Gastrocnemius medialis (tissue), 4 donors: ENCODE measurements around the gene C1QC. TPM values are rescaled to one million over a fixed set of nuclear protein-coding genes. Genes with fewer than 3 reads are reported as not detected.

Experiments used
- ATAC-seq, 2 donors: fragments of 150-250 bp; one replicate each; pipeline ENCODE4 v1.9.1; 2016
- DNase-seq, 2 donors: peaks; one replicate each; pipeline ENCODE4 v3.0.0-alpha.2; 2019
- H3K27ac ChIP-seq, 4 donors: fragments of 200-600 bp; sonication (generic); 1 replicate in 1 of 4; 2 replicates in 3 of 4; pipeline ENCODE4 v1.5.1; 2016 to 2018; ENCODE audit warnings: mild to moderate bottlenecking in 2 of 4, moderate library complexity in 1 of 4
- H3K27me3 ChIP-seq, 3 donors: fragments of 200-600 bp; sonication (generic) in 2 of 3; 1 replicate in 1 of 3; 2 replicates in 2 of 3; pipeline versions ENCODE4 v1.5.1 to v1.6.0; 2016 to 2019; ENCODE audit warnings: mild to moderate bottlenecking in 1 of 3, moderate library complexity in 1 of 3
- H3K36me3 ChIP-seq, 2 donors: fragments of 200-600 bp; sonication (generic) in 1 of 2; one replicate each; pipeline ENCODE4 v1.5.1; 2017 to 2018
- H3K4me1 ChIP-seq, 2 donors: fragments of 200-600 bp; sonication (generic) in 1 of 2; one replicate each; pipeline ENCODE4 v1.5.1; 2016 to 2017; ENCODE audit warnings: mild to moderate bottlenecking in 2 of 2
- H3K4me3 ChIP-seq, 4 donors: fragments of 200-600 bp; sonication (generic) in 3 of 4; 1 replicate in 1 of 4; 2 replicates in 3 of 4; pipeline ENCODE4 v1.5.1; 2016 to 2019; ENCODE audit warnings: mild to moderate bottlenecking in 2 of 4
- H3K9me3 ChIP-seq, 3 donors: fragments of 200-600 bp; sonication (generic) in 2 of 3; 1 replicate in 1 of 3; 2 replicates in 2 of 3; pipeline ENCODE4 v1.5.1; 2016 to 2019
- CTCF ChIP-seq, 5 experiments: fragments of 450-650 bp in 3 of 5; fragments of 200-600 bp in 2 of 5; sonication (generic) in 2 of 5; IDR thresholded peaks in 4 of 5; conservative IDR thresholded peaks in 1 of 5; 1 replicate in 4 of 5; 2 replicates in 1 of 5; pipeline ENCODE4 v1.5.1; 2016 to 2019; ENCODE audit warnings: antibody characterized with exemption in 5 of 5, mild to moderate bottlenecking in 3 of 5, moderate library complexity in 3 of 5
- POLR2A ChIP-seq, 2 donors: fragments of 450-650 bp; IDR thresholded peaks; one replicate each; pipeline ENCODE4 v1.6.1; 2017; ENCODE audit warnings: antibody characterized with exemption in 2 of 2, mild to moderate bottlenecking in 2 of 2, moderate library complexity in 2 of 2
- in situ Hi-C, 4 donors: fragments of 200-750 bp; cut with MboI; loops; one replicate each; pipeline versions ENCODE4 v1.15.0 to v1.8.0; 2017; ENCODE audit warnings: low sequenced_read_pairs in 4 of 4
- intact Hi-C: fragments of 100-400 bp; cut with DNase I; formaldehyde crosslinking; loops from one replicate; pipeline ENCODE4 v1.15.1; 2023; ENCODE audit warnings: low total_unique reads
- total RNA-seq, 4 donors: library from RNA; depleted of rRNA; stranded (reverse); fragments of >200 nt; gene quantifications; one replicate each; pipeline versions ENCODE4 v1.1.0 to v1.2.3, GENCODE V29; 2016

The C1QC gene
- total RNA-seq, 4 donors from 2014 or later: 12.9 to 66.3 (median 33.5) TPM

- no peak for DNase-seq
- no peak overlapping the region for H3K4me3 ChIP-seq
- intact Hi-C loops (no loop called here), in situ Hi-C loops (no loop called here)
- H3K9me3 ChIP-seq: no peaks in the 10 kb centered on the region
- no peak for TF ChIP-seq POLR2A (IDR thresholded peaks at IDR 0.05)
- TF ChIP-seq CTCF (IDR thresholded peaks at IDR 0.05 in 4 of 5, conservative IDR thresholded peaks at IDR 0.05 in 1 of 5): no peak
- ATAC-seq: no peak
- no peak overlapping the region for H3K27ac ChIP-seq
- no peaks in the 10 kb centered on the region for H3K36me3 ChIP-seq
- H3K27me3 ChIP-seq: peaks cover 25 to 43% (median 30%) of the 10 kb centered on the region in 3 donors
- no peaks in the 10 kb centered on the region for H3K4me1 ChIP-seq
Observed at GRCh38 chr1:22608361-22608760, 35.1 kb upstream of the C1QC start.

- Histone ChIP-seq H3K9me3 (no peaks in the 10 kb centered on the region), H3K27ac (no peak overlapping the region), H3K4me3 (no peak overlapping the region), H3K27me3 (peaks cover 24 to 36% (median 26%) of the 10 kb centered on the region in 3 donors), H3K4me1 (no peaks in the 10 kb centered on the region), H3K36me3 (no peaks in the 10 kb centered on the region)
- ATAC-seq (no peak), DNase-seq (no peak)
- intact Hi-C loops: no loop called here
- in situ Hi-C loops: no loop called here
- TF ChIP-seq CTCF (IDR thresholded peaks at IDR 0.05 in 4 of 5, conservative IDR thresholded peaks at IDR 0.05 in 1 of 5) (no peak), POLR2A (IDR thresholded peaks at IDR 0.05) (no peak)
Observed at GRCh38 chr1:22609291-22609690, 34.1 kb upstream of the C1QC start.

GRCh38 chr1:22611530-22611947 is 31.9 kb upstream of the C1QC start:
- no peak overlapping the region for H3K27ac ChIP-seq
- no peaks in the 10 kb centered on the region for H3K4me1 ChIP-seq
- no peaks in the 10 kb centered on the region for H3K36me3 ChIP-seq
- no peak for DNase-seq
- H3K27me3 ChIP-seq: peaks cover 22 to 43% (median 36%) of the 10 kb centered on the region in 3 donors
- no peak overlapping the region for H3K4me3 ChIP-seq
- TF ChIP-seq POLR2A (IDR thresholded peaks at IDR 0.05): no peak
- TF ChIP-seq CTCF (IDR thresholded peaks at IDR 0.05 in 4 of 5, conservative IDR thresholded peaks at IDR 0.05 in 1 of 5): no peak
- no peak for ATAC-seq
- in situ Hi-C loops: no loop called here
- H3K9me3 ChIP-seq: no peaks in the 10 kb centered on the region
- intact Hi-C loops: no loop called here

GRCh38 chr1:22612671-22613571 is 30.5 kb upstream of the C1QC start:
- no peak for DNase-seq
- peaks cover 31 to 47% (median 42%) of the 10 kb centered on the region in 3 donors for H3K27me3 ChIP-seq

More at GRCh38 chr1:22612671-22613571, 30.5 kb upstream of the C1QC start:
- no peak overlapping the region for H3K27ac ChIP-seq
- no peak overlapping the region for H3K4me3 ChIP-seq
- no peaks in the 10 kb centered on the region for H3K9me3 ChIP-seq
- H3K36me3 ChIP-seq: no peaks in the 10 kb centered on the region
- in situ Hi-C loops: no loop called here
- ATAC-seq: no peak
- intact Hi-C loops: no loop called here
- H3K4me1 ChIP-seq: no peaks in the 10 kb centered on the region
- TF ChIP-seq POLR2A (IDR thresholded peaks at IDR 0.05): no peak
- no peak for TF ChIP-seq CTCF (IDR thresholded peaks at IDR 0.05 in 4 of 5, conservative IDR thresholded peaks at IDR 0.05 in 1 of 5)
